ENCODE measurements around the gene ABHD10. TPM values are rescaled to one million over a fixed set of nuclear protein-coding genes. Genes with fewer than 3 reads are reported as not detected.
"Not testable (repeated sequence)": the region's sequence is repeated elsewhere in the genome, so short reads cannot be mapped to it uniquely, and the experiment has no call there.

ABHD10 gene
- total RNA-seq, 1 donor = 29.6 TPM

GRCh38 chr3:112020674-112021085 lies 41.9 kb downstream of the ABHD10 start:
- no peak for DNase-seq (ENCODE audit: low read depth in 2 of 3, low spot score in 2 of 3)

- DNase-seq (ENCODE audit: low read depth in 2 of 3, low spot score in 2 of 3) = no peak
Measured at GRCh38 chr3:112027142-112027541, 48.3 kb downstream of the ABHD10 start.

- DNase-seq (ENCODE audit: low read depth in 2 of 3, low spot score in 2 of 3) = no peak
Measured at GRCh38 chr3:112027826-112028225, 49.0 kb downstream of the ABHD10 start.

GRCh38 chr3:112030901-112031300 lies 52.1 kb downstream of the ABHD10 start:
- no peak for DNase-seq (ENCODE audit: low read depth in 2 of 3, low spot score in 2 of 3)

- DNase-seq (ENCODE audit: low read depth in 2 of 3, low spot score in 2 of 3) = no peak
Measured at GRCh38 chr3:112032098-112032731, 53.4 kb downstream of the ABHD10 start.

GRCh38 chr3:112034436-112034835 lies 55.6 kb downstream of the ABHD10 start, which contains the start of gene TMPRSS7:
TMPRSS7 (plus strand) TSS chr3:112034736; CDS start chr3:112034846, 110 bp downstream.
- DNase-seq (ENCODE audit: low read depth in 2 of 3, low spot score in 2 of 3) = no peak

- no peak for DNase-seq (ENCODE audit: low read depth in 2 of 3, low spot score in 2 of 3)
Measured at GRCh38 chr3:112035241-112035640, 56.4 kb downstream of the ABHD10 start.

- DNase-seq (ENCODE audit: low read depth in 2 of 3, low spot score in 2 of 3) = not testable (repeated sequence)
Measured at GRCh38 chr3:112037194-112037593, 58.4 kb downstream of the ABHD10 start.

- DNase-seq (ENCODE audit: low read depth in 2 of 3, low spot score in 2 of 3) = no peak
Measured at GRCh38 chr3:112038863-112039262, 60.0 kb downstream of the ABHD10 start.

GRCh38 chr3:112041321-112041720 lies 62.5 kb downstream of the ABHD10 start:
- no peak for DNase-seq (ENCODE audit: low read depth in 2 of 3, low spot score in 2 of 3)

- no peak for DNase-seq (ENCODE audit: low read depth in 2 of 3, low spot score in 2 of 3)
Measured at GRCh38 chr3:112042842-112043280, 64.0 kb downstream of the ABHD10 start.

Other genes with a start within 250 kb of the ABHD10 start
- 4.8 TPM for gene PHLDB2, start 119.8 kb upstream of the ABHD10 start, total RNA-seq
- not detected for gene TAGLN3, start 19.9 kb downstream of the ABHD10 start, total RNA-seq
- gene TMPRSS7, start 55.7 kb downstream of the ABHD10 start, total RNA-seq = not detected
- 0.27 TPM for gene C3orf52, start 107.4 kb downstream of the ABHD10 start, total RNA-seq
- 1.3 TPM for gene GCSAM, start 154.2 kb downstream of the ABHD10 start, total RNA-seq

All from hematopoietic multipotent progenitor cell (in vitro differentiated cells).